ENCODE measurements around the gene BTBD7.

DNA sequence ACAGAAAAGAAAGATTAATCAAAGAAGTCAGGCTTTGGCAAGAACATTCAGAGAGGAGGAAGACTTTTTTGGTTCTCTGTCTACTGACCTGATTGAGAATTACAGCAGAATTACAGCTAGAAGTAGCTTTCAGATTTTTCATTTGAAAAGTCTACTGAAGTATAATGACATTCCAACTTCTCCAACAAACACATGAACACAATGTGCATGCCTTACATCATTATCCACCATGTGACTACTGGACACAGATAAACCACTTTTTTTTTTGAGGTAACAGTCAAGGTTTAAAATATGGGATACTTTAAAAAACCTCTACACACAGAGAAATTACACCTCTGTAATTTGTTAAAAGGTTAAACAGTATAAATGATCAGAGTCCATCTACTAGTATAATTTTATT, 12.3 kb downstream of the BTBD7 start:
- TF ChIP-seq EZH2 (IDR thresholded peaks at IDR 0.05; ENCODE audit: low read length) (no peak), CTCF (optimal IDR thresholded peaks at IDR 0.05 in 1 of 3, IDR thresholded peaks at IDR 0.05 in 1 of 3, conservative IDR thresholded peaks at IDR 0.05 in 1 of 3; ENCODE audit: extremely low read depth in 1 of 3, insufficient read depth in 2 of 3, low read length in 3 of 3) (no peak)
